HG02938 (cell line): Measurements from ENCODE around the gene ZNF20.
"Not testable (repeated sequence)": the region's sequence is repeated elsewhere in the genome, so short reads cannot be mapped to it uniquely, and the experiment has no call there.

Experiments
- ATAC-seq: cut with Tn5 transposase; IDR thresholded peaks from one replicate; pipeline ENCODE4 v1.9.1; 2021; ENCODE audit warnings: mild to moderate bottlenecking, moderate library complexity; ENCODE audit not compliant: unreplicated experiment

ZNF20 gene

DNA sequence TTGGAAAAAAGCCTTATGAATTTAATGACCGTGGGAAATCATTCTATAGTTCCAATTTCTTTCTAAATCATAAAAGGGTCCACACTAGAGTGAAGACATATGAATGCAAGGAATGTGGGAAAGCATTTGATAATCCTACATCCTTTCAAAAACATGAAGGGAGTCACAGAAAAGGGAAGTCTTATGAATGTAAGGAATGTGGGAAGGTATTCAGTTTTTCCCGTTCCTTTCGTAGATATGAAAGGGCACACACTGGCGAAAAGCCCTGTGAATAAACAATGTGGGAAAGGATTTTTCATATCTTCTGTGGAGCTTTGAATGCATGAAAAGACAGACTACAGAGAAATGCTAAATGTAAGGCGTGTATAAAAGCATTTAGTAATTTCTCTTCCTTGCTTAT is 27.0 kb downstream of the ZNF20 start:
- ATAC-seq, result no peak

DNA sequence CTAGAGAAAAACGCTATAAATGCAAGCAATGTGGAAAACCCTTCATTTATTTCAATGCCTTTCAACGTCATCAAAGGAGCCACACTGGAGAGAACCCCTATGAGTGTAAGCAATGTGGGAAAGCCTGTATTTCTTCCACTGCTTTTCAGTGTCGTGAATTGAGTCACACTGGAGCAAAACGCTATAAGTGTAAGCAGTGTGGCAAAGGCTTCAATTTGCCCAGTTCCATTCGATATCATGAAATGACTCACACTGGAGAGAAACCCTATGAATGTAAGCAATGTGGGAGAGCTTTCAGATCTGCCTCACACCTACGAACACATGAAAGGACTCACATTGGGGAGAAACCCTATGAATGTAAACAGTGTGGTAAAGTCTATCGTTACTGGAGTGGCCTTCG is 27.4 kb downstream of the ZNF20 start:
- ATAC-seq, result no peak

GRCh38 chr19:12111943-12112637 is 28.1 kb downstream of the ZNF20 start:
- ATAC-seq, result no peak

DNA sequence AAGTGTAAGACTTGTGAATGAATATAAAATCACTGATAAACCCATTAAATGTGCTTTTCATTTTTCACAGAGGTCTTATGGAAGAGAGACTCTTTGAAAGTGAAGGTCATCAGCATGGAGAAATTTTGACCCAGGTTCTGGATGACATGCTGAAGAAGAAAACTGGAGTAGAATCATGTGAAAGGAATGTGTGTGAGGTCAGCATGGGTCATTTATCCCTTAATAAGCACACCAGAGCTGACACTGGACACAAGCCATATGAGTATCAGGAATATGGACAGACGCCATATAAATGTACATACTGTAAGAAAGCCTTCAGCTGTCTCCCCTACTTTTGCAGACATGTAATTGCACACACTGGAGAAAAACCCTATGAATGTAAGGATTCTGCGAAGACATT is 29.0 kb downstream of the ZNF20 start:
- no peak for ATAC-seq

DNA sequence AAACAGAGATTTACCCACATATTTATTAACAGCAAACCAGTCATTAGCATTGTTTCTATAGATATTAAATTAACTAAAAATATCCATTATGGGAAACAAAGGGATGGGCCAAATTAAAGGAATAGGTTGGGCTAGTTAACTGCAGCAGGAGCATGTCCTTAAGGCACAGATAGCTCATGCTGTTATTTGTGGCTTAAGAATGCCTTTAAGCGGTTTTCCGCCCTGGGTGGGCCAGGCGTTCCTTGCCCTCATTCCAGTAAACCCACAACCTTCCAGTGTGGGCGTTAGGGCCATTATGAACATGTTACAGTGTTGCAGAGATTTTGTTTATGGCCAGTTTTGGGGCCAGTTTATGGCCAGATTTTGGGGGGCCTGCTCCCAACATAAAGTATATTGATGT is 36.2 kb downstream of the ZNF20 start:
- ATAC-seq, result not testable (repeated sequence)

- ATAC-seq, result no peak
These were observed 42.1 kb downstream of the ZNF20 start for GRCh38 chr19:12098040-12098439.

- no peak for ATAC-seq
These were observed 44.9 kb downstream of the ZNF20 start for GRCh38 chr19:12095111-12095790.

DNA sequence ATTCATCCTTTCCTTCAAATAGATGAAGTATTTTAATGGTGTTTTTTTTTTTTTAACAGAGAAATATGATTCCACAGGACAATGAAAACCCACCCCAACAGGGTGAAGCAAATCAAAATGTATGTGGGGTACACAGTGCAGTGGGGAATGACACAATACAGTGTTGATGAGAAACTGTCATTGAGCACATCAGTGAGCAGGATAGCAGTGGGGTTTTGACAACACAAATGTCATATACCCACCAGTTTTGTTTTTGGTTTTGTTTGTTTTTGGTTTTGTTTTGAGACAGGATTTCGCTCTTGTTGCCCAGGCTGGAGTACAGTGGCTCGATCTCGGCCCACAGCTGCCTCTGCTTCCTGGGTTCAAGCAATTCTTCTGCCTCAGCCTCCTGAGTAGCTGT is 46.4 kb downstream of the ZNF20 start:
- ATAC-seq, result no peak

- ATAC-seq, result no peak
These were observed 47.2 kb downstream of the ZNF20 start for GRCh38 chr19:12092956-12093355.

GRCh38 chr19:12092065-12092867 is 47.9 kb downstream of the ZNF20 start:
- ATAC-seq, result no peak

GRCh38 chr19:12090807-12091206 is 49.3 kb downstream of the ZNF20 start:
- no peak for ATAC-seq

DNA sequence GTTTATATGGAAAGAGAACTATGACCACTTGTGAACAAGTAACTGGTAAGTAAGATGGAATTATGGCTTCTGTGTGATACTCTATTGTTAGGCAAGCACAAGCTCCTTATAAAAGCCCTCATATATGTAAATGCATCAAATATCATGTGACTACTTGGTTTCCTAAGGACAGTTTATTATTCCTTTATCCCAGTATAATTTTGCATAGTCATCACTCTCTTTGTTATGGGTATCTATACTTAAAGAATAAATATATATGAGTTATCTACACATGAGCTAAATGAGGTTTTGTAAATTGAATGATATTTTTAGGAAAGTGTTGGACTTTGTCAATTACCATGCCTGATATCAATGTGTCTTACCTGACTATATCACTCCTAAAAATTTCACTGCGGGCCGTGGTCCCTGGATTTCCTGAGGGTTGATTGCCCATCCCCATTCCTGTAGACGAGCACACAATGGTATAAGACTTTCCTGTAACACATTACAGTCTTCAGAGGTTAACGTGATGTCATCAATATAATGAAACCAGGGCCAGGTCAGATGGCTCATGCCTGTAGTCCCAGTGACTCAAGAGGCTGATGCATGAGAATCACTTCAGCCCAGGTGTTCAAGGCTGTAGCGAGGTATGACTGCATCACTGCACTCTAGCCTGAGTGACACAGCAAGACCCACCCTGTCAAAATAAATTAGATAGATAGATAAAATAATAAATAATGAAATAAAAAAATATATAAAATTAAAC is 54.9 kb downstream of the ZNF20 start:
- ATAC-seq, result no peak

DNA sequence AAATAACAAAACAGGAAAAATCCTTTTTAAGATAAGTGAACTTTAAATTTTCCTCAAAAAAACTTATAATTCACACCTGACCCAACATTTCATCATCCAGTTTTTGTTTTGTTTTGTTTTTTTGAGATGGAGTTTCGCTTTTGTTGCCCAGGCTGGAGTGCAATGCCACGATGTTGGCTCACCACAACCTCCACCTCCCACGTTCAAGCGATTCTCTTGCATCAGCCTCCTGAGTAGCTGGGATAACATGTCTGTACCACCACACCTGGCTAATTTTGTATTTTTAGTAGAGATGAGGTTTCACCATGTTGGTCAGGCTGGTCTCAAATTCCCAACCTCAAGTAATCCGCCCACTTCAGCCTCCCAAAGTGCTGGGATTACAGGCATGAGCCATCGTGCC is 56.8 kb downstream of the ZNF20 start:
- ATAC-seq, result not testable (repeated sequence)
